CD1c-positive myeloid dendritic cell (primary cell): ENCODE measurements around the gene CFAP43.
A peak's percentile ranks its signal among the peaks of the same experiment; 100 is the strongest.

Experiments used
- DNase-seq: peaks from one replicate; pipeline ENCODE4 v3.0.0-alpha.2; 2016; ENCODE audit errors: extremely low spot score

The CFAP43 gene

GRCh38 chr10:104143829-104144228, 88.3 kb downstream of the CFAP43 start:
- DNase-seq, result no peak

GRCh38 chr10:104142081-104142480, 90.1 kb downstream of the CFAP43 start:
- no peak for DNase-seq

GRCh38 chr10:104139221-104139620, 92.9 kb downstream of the CFAP43 start:
- no peak for DNase-seq

- no peak for DNase-seq
These were observed 94.0 kb downstream of the CFAP43 start for GRCh38 chr10:104138131-104138530.

- DNase-seq, result no peak
These were observed 102.1 kb downstream of the CFAP43 start for GRCh38 chr10:104130041-104130440.

- DNase-seq, result no peak
These were observed 104.0 kb downstream of the CFAP43 start for GRCh38 chr10:104128214-104128613.

- DNase-seq, result no peak
These were observed 104.8 kb downstream of the CFAP43 start for GRCh38 chr10:104127411-104127810.

DNA sequence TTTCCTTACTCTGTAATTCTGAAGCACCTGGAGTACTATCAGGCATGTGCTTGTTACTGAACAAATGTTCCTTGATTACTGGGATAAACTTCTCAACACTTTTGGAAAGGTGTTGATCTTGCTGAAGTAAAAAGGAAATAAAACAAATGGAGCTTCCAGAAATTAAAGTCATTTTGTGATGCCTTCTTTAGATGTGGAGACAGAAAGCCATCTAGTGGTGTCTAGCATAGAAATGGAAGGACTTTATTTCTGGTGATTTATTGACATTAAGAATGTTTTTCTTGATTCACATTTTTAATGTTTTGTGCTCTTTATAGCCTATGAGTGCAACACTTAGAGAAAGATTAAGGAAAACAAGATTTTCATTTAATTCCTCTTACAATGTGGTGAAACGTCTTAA, 108.8 kb downstream of the CFAP43 start:
- no peak for DNase-seq

DNA sequence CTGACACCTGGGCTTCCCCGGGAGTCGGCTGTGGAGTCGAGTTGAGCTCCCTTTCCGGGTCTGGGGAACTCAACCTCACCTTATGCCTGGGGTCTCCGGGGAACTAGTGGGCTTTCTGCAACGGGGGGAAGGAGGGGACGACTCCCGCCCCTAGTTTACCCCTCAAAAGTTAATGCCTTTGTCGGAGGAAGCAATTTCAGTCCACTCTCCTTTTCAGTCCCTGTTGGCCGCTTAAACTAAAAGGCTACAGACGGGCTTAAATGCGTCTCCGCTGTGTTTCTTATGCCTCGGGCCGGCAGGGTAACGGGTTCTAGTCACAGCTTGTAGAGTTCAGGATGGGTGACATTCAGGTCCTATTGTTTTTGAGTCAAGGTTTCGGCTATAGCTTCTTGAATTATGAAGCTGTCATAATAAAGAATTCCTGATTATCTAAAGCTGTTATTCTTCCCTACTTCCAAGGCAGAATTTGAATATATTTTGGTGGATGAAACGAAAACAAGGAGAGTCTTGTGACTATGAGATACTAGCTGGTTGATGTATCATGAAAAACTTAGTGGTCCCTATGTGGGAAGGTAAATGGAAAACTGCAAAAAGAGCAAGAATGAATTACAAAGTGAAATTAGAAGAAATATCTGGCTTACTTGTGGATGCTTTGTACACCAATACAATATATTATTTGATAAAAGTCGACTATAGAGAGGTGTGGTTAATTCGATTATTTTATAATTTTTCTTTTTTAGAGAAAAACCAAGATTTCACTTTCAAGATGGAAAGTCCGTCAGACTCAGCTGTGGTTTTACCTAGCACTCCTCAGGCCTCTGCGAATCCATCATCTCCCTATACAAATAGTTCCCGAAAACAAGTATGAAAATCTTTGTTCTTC, 109.7 kb downstream of the CFAP43 start:
- no peak for DNase-seq

DNA sequence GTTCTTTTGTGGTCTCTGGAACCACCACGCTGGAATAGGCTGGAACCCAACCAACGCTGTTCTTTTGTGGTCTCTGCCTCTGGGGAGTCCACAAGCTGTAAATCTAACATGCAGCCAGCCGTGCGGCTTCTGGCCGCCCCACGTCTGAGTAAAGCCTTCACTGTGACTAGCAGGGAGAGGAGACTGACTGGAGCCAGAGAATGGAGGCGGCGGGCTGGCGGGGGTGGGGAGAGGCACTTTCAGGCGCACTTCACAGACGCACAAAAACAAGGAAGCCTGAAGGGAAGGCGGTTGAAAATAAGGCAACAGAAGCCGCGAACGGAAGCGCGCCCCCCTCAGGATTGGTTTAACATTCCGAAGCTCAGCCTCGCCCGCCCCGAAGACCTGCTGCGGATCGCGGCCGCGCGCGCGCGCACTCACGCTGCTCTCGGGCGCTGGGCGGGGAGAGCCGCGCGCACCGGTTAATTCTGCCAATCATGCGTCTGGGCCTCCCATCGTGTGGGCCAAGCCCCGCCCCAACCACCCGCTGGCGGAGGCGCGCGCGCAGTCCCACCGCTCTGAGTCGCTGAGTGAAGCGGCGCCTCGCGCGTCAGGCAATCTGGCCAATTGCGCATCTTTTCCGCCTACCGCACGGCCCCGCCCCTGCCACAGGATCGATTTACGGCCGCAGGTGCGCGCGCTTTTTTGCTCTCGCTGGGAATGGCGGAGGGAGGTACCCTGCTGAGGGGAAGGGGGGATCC, 110.5 kb downstream of the CFAP43 start, which contains the start of gene SFR1:
TSS of gene SFR1 (plus strand) at position 687 of the 740 bp plus-strand sequence. CDS start at position 700, 13 bp downstream.
- DNase-seq, result peak; percentile 100

- DNase-seq, result peak; percentile 98
These were observed 111.2 kb downstream of the CFAP43 start for GRCh38 chr10:104120903-104121484.

- no peak for DNase-seq
These were observed 111.7 kb downstream of the CFAP43 start for GRCh38 chr10:104120512-104120902.

- no peak for DNase-seq
These were observed 112.2 kb downstream of the CFAP43 start for GRCh38 chr10:104119996-104120395.

DNA sequence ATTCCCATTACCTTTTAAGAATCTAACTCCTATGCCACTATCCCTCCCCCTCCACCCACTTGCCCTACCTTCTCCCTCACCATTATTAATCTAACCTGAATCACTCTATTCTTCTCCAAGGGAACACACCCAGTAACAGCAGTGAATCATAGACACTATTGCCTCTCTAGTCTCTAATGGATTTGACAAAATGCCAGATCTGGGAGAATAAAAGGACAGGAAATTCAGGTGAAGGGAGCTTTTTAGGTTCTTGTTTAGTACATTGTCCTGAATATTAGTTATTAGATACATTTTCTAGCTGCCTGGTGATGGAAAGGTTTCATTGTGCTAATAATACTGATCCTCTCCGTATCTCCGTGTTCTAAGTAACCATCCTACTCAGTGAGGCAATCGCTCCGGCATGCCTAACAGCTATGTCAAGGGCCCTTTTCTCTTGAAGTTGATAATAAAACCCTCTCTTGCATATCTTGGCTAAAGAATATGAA, 114.3 kb downstream of the CFAP43 start:
- no peak for DNase-seq

DNA sequence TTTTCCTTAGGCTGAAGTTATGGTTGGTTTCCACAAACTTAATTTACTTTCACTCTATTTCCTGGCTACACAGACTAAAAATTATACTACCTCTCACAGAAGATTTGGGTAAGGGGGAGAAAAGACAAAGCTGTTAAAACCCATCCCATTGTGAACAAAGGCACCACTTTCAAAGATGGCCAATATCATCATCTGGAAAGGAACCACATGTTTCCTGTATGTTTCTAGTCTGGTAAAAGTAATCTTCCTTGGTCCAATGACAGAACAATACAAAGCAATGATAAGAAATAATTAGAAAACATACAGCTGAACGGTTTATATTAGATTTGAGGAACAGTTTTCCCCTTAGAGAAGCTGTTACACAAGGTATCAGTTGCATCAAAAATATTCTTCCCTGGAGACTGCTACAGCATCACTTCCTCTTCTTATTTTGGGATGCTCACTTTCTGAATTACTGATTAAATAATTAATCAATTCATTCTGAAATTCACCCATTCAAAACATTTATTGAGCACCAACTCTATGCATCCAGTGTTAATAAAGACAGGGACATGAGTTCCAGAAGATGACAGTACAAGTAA, 118.7 kb downstream of the CFAP43 start:
- DNase-seq, result peak; percentile 18

DNA sequence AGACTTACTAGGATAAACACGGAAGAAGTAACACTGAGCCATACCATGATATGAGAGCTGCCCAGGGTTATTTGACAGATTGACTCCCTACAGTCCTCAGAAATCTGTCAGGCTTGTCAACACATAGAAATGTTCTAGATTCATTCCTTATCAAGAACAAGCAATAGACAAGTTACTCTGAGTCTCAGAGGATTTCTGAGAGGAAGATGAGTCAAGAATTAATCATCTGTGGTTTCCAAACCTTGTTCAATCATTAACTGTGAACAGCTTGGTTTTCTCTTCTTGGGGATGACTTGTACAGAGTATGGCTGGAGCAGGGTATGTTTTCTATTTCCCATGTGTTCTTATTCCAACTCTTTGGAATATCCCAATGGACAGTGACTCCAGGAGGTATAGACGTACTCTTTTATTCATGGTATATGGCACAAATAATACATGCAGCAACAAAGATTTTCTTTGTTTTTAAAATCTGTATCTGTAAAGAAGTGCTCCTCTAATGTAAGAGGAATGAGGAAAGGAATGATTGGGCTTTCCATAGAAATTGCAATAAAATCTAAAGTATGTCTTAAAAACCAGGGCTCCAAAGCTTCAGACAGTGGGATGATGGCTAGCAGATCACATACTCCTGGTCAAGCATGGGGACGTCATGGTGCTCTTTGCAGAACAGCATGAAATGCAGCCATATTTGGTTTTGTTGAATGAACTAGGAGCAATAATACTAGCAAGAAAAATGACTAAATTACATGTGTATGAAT, 122.1 kb downstream of the CFAP43 start:
- no peak for DNase-seq

DNA sequence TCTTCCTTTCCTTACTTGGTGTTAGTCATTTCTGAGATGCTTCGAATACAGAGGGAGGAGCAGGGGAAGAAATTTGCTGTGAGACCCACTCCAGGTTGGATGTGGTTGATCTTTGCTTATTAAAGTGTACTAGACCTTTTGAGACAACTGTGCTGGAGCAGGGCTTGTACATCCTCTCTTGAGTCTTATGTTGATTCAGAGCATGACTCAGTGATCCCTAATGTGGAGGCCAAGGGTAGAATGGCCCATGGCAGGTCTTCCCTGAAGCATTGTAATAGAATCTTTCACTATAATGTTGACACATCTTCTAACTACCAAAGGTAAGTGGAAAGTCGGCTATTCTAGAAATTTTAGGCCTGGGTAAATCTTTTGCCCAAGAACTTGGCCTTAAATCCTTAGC, 127.2 kb downstream of the CFAP43 start:
- no peak for DNase-seq

DNA sequence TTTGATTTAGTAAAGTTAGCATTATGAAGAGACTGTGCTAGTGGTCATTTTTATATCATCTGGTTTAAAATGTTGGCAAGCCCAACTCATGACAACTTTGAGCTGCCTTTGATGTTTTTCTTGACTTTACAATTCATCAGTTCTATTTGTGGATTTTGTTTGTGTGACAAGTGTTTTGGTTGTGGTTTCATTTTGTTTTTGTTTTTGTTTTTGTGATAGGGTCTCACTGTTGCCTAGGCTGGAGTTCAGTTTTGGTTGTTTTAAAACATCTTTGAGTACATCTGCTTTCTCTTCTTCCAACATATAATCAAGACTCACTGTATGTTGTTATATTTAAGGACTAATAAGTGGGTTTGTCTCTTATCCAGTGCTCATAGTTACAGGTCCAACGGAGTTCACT, 127.7 kb downstream of the CFAP43 start:
- DNase-seq, result no peak

DNA sequence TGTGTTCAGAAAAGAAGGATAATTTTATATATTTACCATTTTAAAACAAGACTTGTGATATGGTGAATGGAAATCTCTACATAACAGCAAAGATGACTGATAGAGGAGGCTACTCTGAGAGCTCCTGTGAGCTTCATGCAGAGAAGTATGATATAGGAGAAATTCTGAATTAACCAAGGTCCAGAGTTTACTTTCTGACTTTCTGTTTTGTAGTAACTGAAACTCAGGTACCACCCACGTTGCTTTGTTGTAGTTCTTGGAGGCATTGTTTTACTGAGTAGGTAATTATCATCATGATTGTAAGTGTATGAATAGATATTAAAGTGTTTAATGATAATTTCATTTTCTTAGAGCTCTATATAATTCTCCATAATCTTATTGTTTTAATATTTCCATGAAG, 128.2 kb downstream of the CFAP43 start:
- no peak for DNase-seq

DNA sequence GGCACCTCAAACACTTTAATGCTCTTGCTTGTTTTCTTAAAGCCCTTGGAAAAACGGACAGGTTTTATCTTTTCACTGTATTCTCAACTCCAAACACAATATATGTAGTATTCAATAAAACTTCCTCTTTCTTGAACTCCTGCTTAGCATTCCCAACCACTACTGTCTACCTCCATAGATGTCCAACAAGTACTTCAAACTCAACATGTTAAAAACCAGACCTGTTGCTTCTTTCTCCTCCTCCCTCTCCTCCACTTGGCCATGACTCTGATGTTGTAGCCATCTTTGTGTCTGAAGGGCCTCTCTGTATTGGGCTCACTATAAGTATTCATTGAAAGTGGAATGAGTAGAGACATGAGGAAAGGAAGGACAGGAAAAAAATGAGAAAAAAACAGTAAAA, 130.3 kb downstream of the CFAP43 start:
- no peak for DNase-seq

GRCh38 chr10:104100795-104101194, 131.4 kb downstream of the CFAP43 start:
- no peak for DNase-seq
